Heart left ventricle (tissue), 13 donors: ENCODE measurements around the gene DDX10.

Experiments
- POLR2A ChIP-seq, 2 donors: fragments of 450-650 bp; IDR thresholded peaks; one replicate each; pipeline ENCODE4 v1.6.1; 2017; ENCODE audit warnings: antibody characterized with exemption in 2 of 2, mild to moderate bottlenecking in 2 of 2, moderate library complexity in 2 of 2
- TF ChIP-seq, protein P1 (sequence below), 12 donors: fragments of 200-600 bp; sonication (generic) in 4 of 12; IDR thresholded peaks; one replicate each; pipeline versions ENCODE4 v1.5.0 to v1.8.0; 2018 to 2022; ENCODE audit warnings: antibody characterized with exemption in 12 of 12, mild to moderate bottlenecking in 5 of 12
- donor health status: ischemic (EF 13 %, LVEDD 7.1; RV severe dilation, severe dysfunction).
- donor health status: DM: no; HTN: yes; CAD: no.
- donor health status: DM: no; HTN: no; CAD: no.
- donor health status: ischemic (EF 25% LVEDD 6.9; RV normal size, moderate dysfunction).
- donor health status: ischemic (EF 25% LVEDD 5.7; RV mildly dilated, moderate dysfunction).
- donor health status: ischemic (EF 35%, LVEDD 5.7; RV mildly dilated, moderate dysfunction).
- donor health status: nonischemic (EF 11% LVEDD 7.7; RV severe dilation, severe dysfunction).
- donor health status: DM: yes; HTN: yes; CAD: no.
- donor health status: PGD.
- donor health status: ischemic (EF 29% LVEDD 5.4; RV normal size, mild dysfunction).
- donor health status: nonischemic (EF 23%, LVEDD 6.1; RV moderate dilation, normal function).

DNA sequence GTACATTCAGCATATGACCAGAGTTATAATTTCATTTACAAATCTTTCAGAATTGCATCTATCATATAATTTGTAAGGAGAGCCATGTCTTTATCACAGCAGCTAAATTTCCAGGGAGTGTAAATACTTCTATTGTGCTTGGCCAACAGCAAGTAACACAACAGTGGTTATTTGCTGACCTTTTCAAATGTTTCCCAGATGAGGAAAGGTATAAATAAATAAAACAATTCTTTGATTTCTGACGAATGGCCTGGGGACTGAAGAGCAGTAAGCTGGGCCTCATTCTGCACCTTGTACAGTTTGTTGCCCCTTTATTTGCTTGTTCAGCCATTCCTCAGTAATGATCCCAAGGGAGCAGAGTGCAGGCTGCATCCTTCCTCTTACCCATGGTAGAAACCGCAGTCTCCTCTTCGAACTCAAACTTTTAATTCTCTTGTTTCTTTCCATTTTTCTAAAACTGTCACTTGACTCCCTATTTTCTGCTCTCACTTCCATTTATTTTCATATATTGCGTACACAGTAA is 132.8 kb downstream of the DDX10 start:
- no peak for TF ChIP-seq POLR2A (IDR thresholded peaks at IDR 0.05)
- TF ChIP-seq, protein P1, sequence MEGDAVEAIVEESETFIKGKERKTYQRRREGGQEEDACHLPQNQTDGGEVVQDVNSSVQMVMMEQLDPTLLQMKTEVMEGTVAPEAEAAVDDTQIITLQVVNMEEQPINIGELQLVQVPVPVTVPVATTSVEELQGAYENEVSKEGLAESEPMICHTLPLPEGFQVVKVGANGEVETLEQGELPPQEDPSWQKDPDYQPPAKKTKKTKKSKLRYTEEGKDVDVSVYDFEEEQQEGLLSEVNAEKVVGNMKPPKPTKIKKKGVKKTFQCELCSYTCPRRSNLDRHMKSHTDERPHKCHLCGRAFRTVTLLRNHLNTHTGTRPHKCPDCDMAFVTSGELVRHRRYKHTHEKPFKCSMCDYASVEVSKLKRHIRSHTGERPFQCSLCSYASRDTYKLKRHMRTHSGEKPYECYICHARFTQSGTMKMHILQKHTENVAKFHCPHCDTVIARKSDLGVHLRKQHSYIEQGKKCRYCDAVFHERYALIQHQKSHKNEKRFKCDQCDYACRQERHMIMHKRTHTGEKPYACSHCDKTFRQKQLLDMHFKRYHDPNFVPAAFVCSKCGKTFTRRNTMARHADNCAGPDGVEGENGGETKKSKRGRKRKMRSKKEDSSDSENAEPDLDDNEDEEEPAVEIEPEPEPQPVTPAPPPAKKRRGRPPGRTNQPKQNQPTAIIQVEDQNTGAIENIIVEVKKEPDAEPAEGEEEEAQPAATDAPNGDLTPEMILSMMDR (IDR thresholded peaks at IDR 0.05): no peak
